K562 (cell line): ENCODE results near the gene RPTN. TPM values are rescaled to one million over a fixed set of nuclear protein-coding genes. Genes with fewer than 3 reads are reported as not detected.

Source experiments
- ATAC-seq: fragments of 200-7000 bp; cut with Tn5 transposase; 3 replicates; pipeline ENCODE4 v1.9.1; 2020; ENCODE audit warnings: moderate library complexity
- BruUV-seq: library from RNA; stranded (reverse); fragments of 400-500 nt; replicated peaks from 2 replicates; lab custom pipeline; 2021; lab: Mats Ljungman, UMichigan
- CTCF ChIA-PET: fragments of 300-600 bp; formaldehyde crosslinking; extraction: SDS; loops from one replicate; lab custom pipeline; 2021; ENCODE audit warnings: low intra/inter-chr PET ratio; lab: Yijun Ruan, JAX
- POLR2A ChIA-PET: fragments of 300-600, 350-650 bp; sonication (Branson Sonifier 250); formaldehyde crosslinking; extraction: SDS; loops from one replicate; lab custom pipeline; 2021; ENCODE audit warnings: antibody characterized with exemption, inconsistent platforms; lab: Yijun Ruan, JAX
- DNase-seq, 4 experiments: peaks; one replicate each; pipeline versions ENCODE4 v3.0.0 to v3.0.0-alpha.2; 2011 to 2018; ENCODE audit warnings: low spot score in 3 of 4, mixed read lengths in 3 of 4; ENCODE audit errors: extremely low read depth in 1 of 4
- FAIRE-seq: peaks from 2 replicates; lab custom pipeline; 2011; peaks lifted over from hg19 to GRCh38; lab: Jason Lieb, UNC
- H2AFZ ChIP-seq: 2 replicates; pipeline ENCODE4 v1.6.0; 2011; ENCODE audit warnings: low read depth, low read length, control low read depth, inconsistent platforms
- H3K27ac ChIP-seq: fragments of 200-600 bp; 3 replicates; pipeline ENCODE4 v1.8.0; 2011; ENCODE audit warnings: low read depth, mild to moderate bottlenecking, control low read depth, inconsistent platforms, low read length, moderate library complexity, mixed read lengths; ENCODE audit errors: extremely low read depth
- H3K27me3 ChIP-seq, 2 experiments: fragments of 300-600 bp in 1 of 2; 2 replicates in 1 of 2; 3 replicates in 1 of 2; pipeline versions ENCODE4 v1.6.0 to v1.8.0; 2011; ENCODE audit warnings: inconsistent platforms in 2 of 2, low read length in 2 of 2, mild to moderate bottlenecking in 1 of 2, mixed read lengths in 1 of 2, moderate library complexity in 1 of 2; ENCODE audit not compliant: control insufficient read depth in 2 of 2, insufficient read depth in 2 of 2
- H3K36me3 ChIP-seq: fragments of 300-600 bp; 3 replicates; pipeline ENCODE4 v1.8.0; 2011; ENCODE audit warnings: mild to moderate bottlenecking, low read length, inconsistent platforms; ENCODE audit not compliant: control insufficient read depth, insufficient read depth
- H3K4me1 ChIP-seq, 2 experiments: fragments of 200-600 bp in 1 of 2; replicated peaks in 1 of 2; 2 replicates in 1 of 2; 3 replicates in 1 of 2; pipeline versions ENCODE4 v1.5.1 to v1.8.0; 2011; ENCODE audit warnings: inconsistent platforms in 2 of 2, low read length in 2 of 2, mild to moderate bottlenecking in 1 of 2, mixed read lengths in 1 of 2, moderate library complexity in 1 of 2; ENCODE audit not compliant: control insufficient read depth in 2 of 2, insufficient read depth in 2 of 2
- H3K4me2 ChIP-seq: 2 replicates; pipeline ENCODE4 v1.6.1; 2011; ENCODE audit warnings: low read length, control low read depth, inconsistent platforms, mixed read lengths; ENCODE audit not compliant: insufficient read depth
- H3K4me3 ChIP-seq: fragments of 200-600 bp; sonication (generic), shearing (Covaris generic); 2 replicates; pipeline ENCODE4 v1.5.1; 2016; ENCODE audit warnings: control low read depth, inconsistent platforms
- H3K79me2 ChIP-seq: fragments of 200-600 bp; 3 replicates; pipeline ENCODE4 v1.8.0; 2011; ENCODE audit warnings: low read length, inconsistent platforms; ENCODE audit not compliant: control insufficient read depth, insufficient read depth
- H3K9ac ChIP-seq, 2 experiments: 2 replicates each; pipeline versions ENCODE4 v1.6.0 to v1.6.1; 2011; ENCODE audit warnings: low read depth in 2 of 2, low read length in 2 of 2, control low read depth in 1 of 2, inconsistent platforms in 1 of 2, mild to moderate bottlenecking in 1 of 2, mixed read lengths in 1 of 2; ENCODE audit not compliant: insufficient read depth in 1 of 2
- H3K9me1 ChIP-seq: one replicate; pipeline ENCODE4 v1.6.0; 2011; ENCODE audit warnings: inconsistent platforms, mild to moderate bottlenecking, low read length, moderate library complexity; ENCODE audit not compliant: control insufficient read depth, insufficient read depth
- H3K9me3 ChIP-seq: replicated peaks from 2 replicates; pipeline ENCODE4 v1.5.1; 2011; ENCODE audit warnings: low read depth, low read length, inconsistent platforms; ENCODE audit not compliant: control insufficient read depth, insufficient read depth
- H4K20me1 ChIP-seq: replicated peaks from 2 replicates; pipeline ENCODE4 v1.6.1; 2011; ENCODE audit warnings: low read length, inconsistent platforms, mixed read lengths; ENCODE audit not compliant: control insufficient read depth, insufficient read depth
- BMI1 ChIP-seq: fragments of 150-350 bp; IDR thresholded peaks from 2 replicates; pipeline ENCODE4 v1.6.1; 2014; ENCODE audit warnings: low read length
- CREB1 ChIP-seq, 2 experiments: sonication (generic) in 1 of 2; formaldehyde crosslinking in 1 of 2; IDR thresholded peaks; 2 replicates each; pipeline versions ENCODE4 v1.6.1 to v1.8.0; 2012 to 2022; ENCODE audit warnings: inconsistent platforms in 1 of 2, mild to moderate bottlenecking in 1 of 2, missing genetic modification reagents in 1 of 2, moderate library complexity in 1 of 2
- CTBP1 ChIP-seq: fragments of 450-650 bp; IDR thresholded peaks from 2 replicates; pipeline ENCODE4 v1.6.1; 2016; ENCODE audit warnings: borderline replicate concordance
- DACH1 ChIP-seq: fragments of 450-650 bp; IDR thresholded peaks from 2 replicates; pipeline ENCODE4 v1.6.1; 2018; ENCODE audit not compliant: partially characterized antibody
- NCOA1 ChIP-seq: fragments of 450-650 bp; IDR thresholded peaks from 2 replicates; pipeline ENCODE4 v1.6.1; 2016; ENCODE audit warnings: low read depth
- PTTG1 ChIP-seq: fragments of 450-650 bp; IDR thresholded peaks from 2 replicates; pipeline ENCODE4 v1.6.1; 2016; ENCODE audit warnings: low read depth, mild to moderate bottlenecking, missing genetic modification characterization, missing compliant biosample characterization
- RFX5 ChIP-seq: IDR thresholded peaks from 2 replicates; pipeline ENCODE4 v1.6.1; 2011; ENCODE audit warnings: low read depth, mild to moderate bottlenecking, improper control_type of control experiment, low read length
- RHOXF2B ChIP-seq: fragments of 250-450 bp; sonication (Bioruptor Pico); conservative IDR thresholded peaks from 2 replicates; pipeline ENCODE4 v1.5.1; 2021
- TEAD2 ChIP-seq: fragments of 450-650 bp; IDR thresholded peaks from 2 replicates; pipeline ENCODE4 v1.6.1; 2016; ENCODE audit warnings: missing genetic modification characterization, control low read depth, missing compliant biosample characterization
- XRCC5 ChIP-seq: fragments of 200-400 bp; formaldehyde crosslinking; IDR thresholded peaks from 2 replicates; pipeline ENCODE4 v1.6.1; 2017; ENCODE audit warnings: low read depth, mild to moderate bottlenecking, low read length
- in situ Hi-C: fragments of 300-500 bp; cut with MboI; formaldehyde crosslinking; loops from 4 replicates; pipeline ENCODE4 v1.15.0; 2018; ENCODE audit warnings: inconsistent platforms, mixed read lengths
- intact Hi-C: fragments of 100-400 bp; cut with micrococcal nuclease; formaldehyde crosslinking; loops from 2 replicates; pipeline ENCODE4 v1.14.2; 2022
- polyA plus RNA-seq, 8 experiments: library from polyadenylated mRNA; depleted of rRNA in 4 of 8; stranded (reverse) in 5 of 8; unstranded in 3 of 8; fragments of >200 nt; fragmentation: Nextera tagmentation in 2 of 8; fragmentation: Illumina TruSeq in 1 of 8; extraction: Ambion mirVana in 2 of 8; extraction: Trizol in 1 of 8; gene quantifications; 2 replicates each; pipeline versions ENCODE4 v1.2.1 to v1.2.3, GENCODE V29; 2011 to 2014; ENCODE audit warnings: inconsistent platforms in 1 of 8, missing spikeins in 1 of 8
- total RNA-seq, 7 experiments: library from RNA; depleted of rRNA in 6 of 7; stranded (reverse); fragments of >200 nt in 6 of 7; fragmentation: Illumina TruSeq in 2 of 7; extraction: Trizol in 2 of 7; gene quantifications; 2 replicates each; pipeline versions ENCODE4 v1.2.1 to v1.2.3, GENCODE V29; 2011 to 2021; ENCODE audit warnings: low replicate concordance in 1 of 7

RPTN gene
- total and polyA plus RNA-seq, 9 of the 15 experiments (the other 6 are each of a cell fraction or from before 2014, with no cell fraction given), result not detected

DNA sequence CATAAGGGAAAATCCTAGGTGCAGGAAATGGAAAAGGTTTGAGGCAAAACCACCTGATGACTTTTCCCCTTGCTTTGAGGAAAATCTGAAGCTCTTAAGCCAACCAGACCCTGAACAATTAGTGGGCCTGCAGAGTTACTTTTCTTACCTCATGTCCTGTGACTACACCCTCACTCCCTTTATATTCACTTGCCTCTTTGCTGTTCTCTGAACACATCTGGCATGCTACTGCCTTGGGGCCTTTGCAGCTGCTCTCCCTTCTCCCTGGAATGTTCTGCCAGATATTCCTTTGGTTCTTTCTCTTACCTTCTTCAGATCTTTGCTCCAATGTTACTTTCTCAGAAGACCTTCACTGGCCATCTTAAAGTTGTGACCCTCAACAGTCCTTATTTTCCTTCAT is 21.8 kb downstream of the RPTN start:
- TF ChIP-seq BMI1 (no peak), CTBP1 (no peak)
- Histone ChIP-seq H3K9me3 (no peaks in the 10 kb centered on the region), H3K4me1 (no peaks in the 10 kb centered on the region), H3K27me3 (no peaks in the 10 kb centered on the region), H3K9me1 (no peaks in the 10 kb centered on the region), H4K20me1 (no peaks in the 10 kb centered on the region), H3K4me2 (no peak overlapping the region), H3K27ac (no peak overlapping the region), H3K4me3 (no peak overlapping the region), H3K36me3 (no peaks in the 10 kb centered on the region), H2AFZ (no peak overlapping the region), H3K79me2 (no peaks in the 10 kb centered on the region), H3K9ac (no peak overlapping the region)
- POLR2A ChIA-PET, result no interaction called here
- ATAC-seq, result no peak
- in situ Hi-C loops, result no loop called here
- CTCF ChIA-PET, result no interaction called here
- no TSS peak for BruUV-seq
- no peak for FAIRE-seq
- intact Hi-C loops, result no loop called here
- DNase-seq, result no peak

DNA sequence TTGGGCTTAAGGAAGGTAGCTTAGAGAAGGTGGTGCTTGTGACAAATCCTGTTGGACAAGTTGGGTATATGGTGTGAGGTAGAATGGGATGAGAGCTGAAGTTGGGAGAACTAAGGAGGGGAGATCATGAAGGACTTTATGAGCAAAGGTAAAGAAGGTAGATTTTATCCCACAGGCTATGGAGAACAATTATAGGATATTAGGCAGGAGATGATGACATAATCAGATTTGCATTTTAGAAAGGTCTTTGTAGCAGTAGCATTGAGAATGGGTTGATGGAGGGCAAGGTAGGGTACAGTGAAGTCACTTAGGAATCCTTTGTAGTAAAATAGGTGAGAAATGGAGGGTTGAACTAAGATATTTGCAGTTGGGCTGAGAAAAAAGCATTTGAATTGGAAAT is 28.8 kb downstream of the RPTN start:
- ATAC-seq, result no peak
- H4K20me1 ChIP-seq, result no peaks in the 10 kb centered on the region
- in situ Hi-C loops (no loop called here), intact Hi-C loops (no loop called here)
- H2AFZ ChIP-seq, result no peak overlapping the region
- H3K27me3 ChIP-seq, result no peaks in the 10 kb centered on the region
- no peak for DNase-seq
- H3K79me2 ChIP-seq, result no peaks in the 10 kb centered on the region
- no peak overlapping the region for H3K27ac ChIP-seq
- H3K4me2 ChIP-seq, result no peak overlapping the region
- BruUV-seq, result no TSS peak
- TF ChIP-seq NCOA1, result no peak
- no peak for TF ChIP-seq DACH1
- TF ChIP-seq CREB1 (IDR thresholded peaks at IDR 0.05), result no peak
- no peak for TF ChIP-seq CREB1 (CRISPR knock-in tag; IDR thresholded peaks at IDR 0.05)
- TF ChIP-seq TEAD2 (tag), result no peak
- no peak for TF ChIP-seq XRCC5
- TF ChIP-seq RHOXF2B (CRISPR knock-in tag), result no peak
- no peak for TF ChIP-seq RFX5
- no peak for TF ChIP-seq PTTG1 (tag)
- no peaks in the 10 kb centered on the region for H3K9me1 ChIP-seq
- no peak overlapping the region for H3K4me3 ChIP-seq
- no peaks in the 10 kb centered on the region for H3K9me3 ChIP-seq
- ChIA-PET POLR2A (interaction anchor here (0.5 kb wide), 1 partner anchor 16 kb away, joined by 3 read pairs; no protein-coding TSS in a partner anchor), CTCF (no interaction called here)
- no peak for FAIRE-seq
- no peak overlapping the region for H3K9ac ChIP-seq
- no peaks in the 10 kb centered on the region for H3K4me1 ChIP-seq
- no peaks in the 10 kb centered on the region for H3K36me3 ChIP-seq
